HG03442 (cell line): ENCODE measurements around the gene SPAG17.

Source experiments
- ATAC-seq: cut with Tn5 transposase; IDR thresholded peaks from one replicate; pipeline ENCODE4 v1.9.1; 2021; ENCODE audit warnings: mild to moderate bottlenecking, moderate library complexity; ENCODE audit not compliant: unreplicated experiment

SPAG17 gene

DNA sequence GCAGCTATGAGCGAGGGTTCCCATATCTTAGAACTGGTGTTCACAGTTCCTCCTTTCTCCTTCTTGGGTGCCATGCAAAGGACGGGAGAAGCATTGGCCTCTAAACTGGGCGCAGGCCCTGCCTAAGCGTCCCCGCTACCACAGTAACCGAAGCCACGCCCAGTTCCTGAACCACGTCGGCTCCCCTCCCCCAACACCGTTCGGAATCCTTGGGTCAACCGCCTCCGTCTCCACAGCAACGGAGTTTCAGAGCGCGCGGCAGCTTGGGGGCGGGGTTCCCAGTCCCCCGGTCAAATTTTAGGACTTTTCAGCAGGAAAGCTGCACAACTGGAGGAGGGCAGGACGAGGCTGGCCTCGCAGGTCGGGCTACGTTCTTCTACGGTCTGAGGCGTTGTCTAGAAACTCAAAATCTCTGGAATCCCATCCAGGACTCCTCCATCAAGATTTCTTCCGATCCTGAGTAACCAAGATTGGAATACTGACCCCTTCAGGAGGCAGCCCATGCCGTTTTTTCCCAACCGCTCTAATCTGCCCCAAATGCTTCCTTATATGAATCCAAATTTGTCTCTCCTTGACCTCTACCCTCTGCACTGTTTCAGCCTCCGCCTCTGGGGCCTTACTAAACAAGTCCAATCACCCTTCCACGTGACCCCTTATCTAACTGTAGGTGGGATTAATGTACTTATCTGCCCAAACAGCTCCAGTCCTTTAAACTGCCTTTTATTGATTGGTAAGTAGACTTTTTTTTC lies at the start of gene SPAG17:
TSS of gene SPAG17 (minus strand) at position 145 of the 749 bp plus-strand sequence. CDS start at position 74, 71 bp downstream.
- ATAC-seq = no peak

DNA sequence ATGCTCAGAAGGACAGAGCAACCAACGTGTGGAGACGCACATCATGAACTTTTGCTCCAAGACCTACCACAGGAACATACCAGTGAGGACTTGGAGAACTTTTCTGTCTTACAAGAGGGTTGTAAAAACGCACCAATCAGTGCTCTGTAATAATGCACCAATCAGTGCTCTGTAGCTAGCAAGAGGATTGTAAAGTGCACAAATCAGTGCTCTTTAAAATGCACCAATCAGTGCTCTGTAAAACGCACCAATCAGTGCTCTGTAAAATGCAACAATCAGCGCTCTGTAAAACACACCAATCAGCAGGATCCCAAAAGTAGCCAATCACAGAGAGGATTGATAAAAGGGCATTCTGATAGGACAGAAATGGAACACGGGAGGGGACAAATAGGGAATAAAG lies 40.4 kb upstream of the SPAG17 start:
- ATAC-seq = no peak

- ATAC-seq = no peak
Observed at GRCh38 chr1:118223426-118223825, 38.4 kb upstream of the SPAG17 start.

DNA sequence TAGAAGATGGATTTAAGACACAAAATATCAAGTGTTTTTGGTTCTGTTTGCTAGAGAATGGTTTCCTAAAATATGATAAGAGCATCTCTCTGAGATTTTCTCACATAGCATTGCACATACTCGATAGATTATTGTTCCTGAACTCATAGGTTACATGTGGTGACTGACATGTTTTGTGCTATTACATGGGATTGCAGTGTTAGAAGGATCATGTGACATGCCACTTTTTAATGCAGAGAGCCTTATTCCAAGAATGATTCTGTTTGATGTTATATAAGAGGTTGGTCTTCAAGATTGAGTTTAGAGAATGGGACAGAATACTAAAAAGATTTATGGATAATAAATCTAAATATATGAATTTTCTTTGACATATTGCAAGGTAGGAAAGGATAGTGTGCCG lies 34.4 kb upstream of the SPAG17 start:
- ATAC-seq = no peak

DNA sequence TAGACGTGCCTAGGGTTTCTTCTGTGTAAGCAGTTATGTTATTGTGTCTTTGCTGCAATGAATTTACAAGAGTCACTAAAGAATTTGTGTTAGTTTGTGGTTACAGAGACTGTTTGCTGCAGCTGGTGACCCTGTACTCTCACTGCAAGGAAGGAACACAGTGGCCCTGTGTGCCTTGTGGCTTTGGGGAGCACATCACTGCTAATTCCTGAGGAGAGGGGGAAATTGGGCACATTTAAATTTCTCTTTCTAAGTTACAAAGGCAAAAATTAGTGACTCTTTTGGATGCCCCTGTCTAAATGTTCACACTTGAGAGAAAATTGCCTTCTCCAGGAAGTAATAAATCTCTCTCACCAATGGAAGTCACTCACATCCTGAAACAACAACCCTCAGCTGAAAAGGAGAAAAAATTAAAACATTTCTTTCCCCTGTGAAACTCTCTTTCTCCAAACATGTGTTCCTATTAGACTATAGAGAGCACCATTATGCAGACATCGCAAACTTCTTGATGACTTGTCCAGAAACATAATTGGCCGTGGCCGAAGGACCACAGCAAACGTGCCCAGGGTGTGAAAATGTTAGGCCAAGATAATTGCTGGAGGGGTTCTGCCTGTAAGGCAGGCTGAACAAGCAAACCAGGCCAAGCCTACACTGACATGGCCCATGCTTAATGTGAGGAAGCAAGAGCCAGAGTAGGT lies 32.3 kb upstream of the SPAG17 start:
- no peak for ATAC-seq

- ATAC-seq = no peak
Observed at GRCh38 chr1:118214866-118215265, 29.8 kb upstream of the SPAG17 start.

- ATAC-seq = no peak
Observed at GRCh38 chr1:118210723-118211110, 25.7 kb upstream of the SPAG17 start.

- ATAC-seq = no peak
Observed at GRCh38 chr1:118210051-118210722, 25.2 kb upstream of the SPAG17 start.

- no peak for ATAC-seq
Observed at GRCh38 chr1:118209648-118210047, 24.6 kb upstream of the SPAG17 start.

GRCh38 chr1:118206966-118207365 lies 21.9 kb upstream of the SPAG17 start:
- ATAC-seq = no peak

DNA sequence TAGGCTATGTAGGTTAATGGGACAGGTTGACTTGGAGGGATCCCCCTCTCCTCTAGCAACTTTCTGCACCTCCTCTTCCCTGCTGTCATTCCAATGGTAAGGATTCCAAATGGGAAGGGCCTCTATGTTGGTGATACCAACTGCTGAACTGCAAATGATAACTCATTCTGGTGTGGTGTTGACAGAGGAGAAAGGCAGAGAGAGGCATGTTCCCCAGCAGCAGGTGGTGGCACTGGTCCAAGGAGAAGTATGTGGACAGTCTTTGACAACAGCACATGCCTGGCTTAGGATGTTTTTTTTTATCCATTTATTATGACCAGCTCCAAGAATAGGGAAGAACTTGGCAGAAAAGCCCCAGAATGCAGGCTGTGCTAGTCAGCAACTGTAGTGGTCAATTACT lies 19.6 kb upstream of the SPAG17 start:
- no peak for ATAC-seq

DNA sequence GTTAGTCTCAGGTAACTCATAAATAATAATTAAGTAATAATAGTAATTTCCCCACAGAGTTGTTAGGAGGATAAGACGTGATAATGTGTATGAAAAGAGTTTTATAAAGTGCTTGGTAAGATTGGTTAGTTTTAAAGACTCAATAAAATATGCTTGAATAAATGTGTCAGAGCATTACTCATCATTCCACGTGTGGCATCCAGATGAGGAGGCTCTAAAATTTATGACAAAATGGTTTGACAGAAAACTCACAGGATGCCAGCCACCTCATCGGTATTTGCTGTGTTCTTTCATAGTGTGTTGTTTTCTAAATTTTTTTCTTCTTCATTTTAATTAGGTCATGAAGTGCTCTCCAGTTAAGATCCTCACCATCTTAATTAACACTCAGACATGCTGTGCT lies 19.1 kb upstream of the SPAG17 start:
- no peak for ATAC-seq

DNA sequence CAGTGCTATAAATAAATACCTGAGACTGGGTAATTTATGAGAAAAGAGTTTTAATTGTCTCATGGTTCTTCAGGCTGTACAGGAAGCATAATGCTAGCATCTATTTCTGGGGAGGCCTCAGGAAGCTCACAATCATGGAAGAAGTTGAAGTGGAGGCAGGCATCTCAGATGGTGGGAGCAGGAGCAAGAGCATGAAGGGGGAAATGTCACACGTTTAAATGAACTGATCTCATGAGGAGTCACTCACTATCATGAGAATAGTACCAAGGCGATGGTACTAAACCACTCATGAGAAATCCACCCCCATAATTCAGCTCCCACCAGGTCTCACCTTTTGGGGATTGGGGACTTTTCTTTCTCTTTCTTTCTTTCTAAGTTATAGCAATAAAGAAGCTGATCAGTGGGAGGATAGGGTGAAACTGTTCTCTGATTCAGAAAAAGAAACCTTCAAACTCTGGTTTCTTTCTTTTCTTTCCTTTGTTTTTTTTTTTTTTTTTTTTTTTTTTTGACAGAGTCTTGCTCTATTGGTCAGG lies 17.1 kb upstream of the SPAG17 start:
- no peak for ATAC-seq

GRCh38 chr1:118201524-118201923 lies 16.5 kb upstream of the SPAG17 start:
- ATAC-seq = peak; percentile 77

GRCh38 chr1:118200836-118201235 lies 15.8 kb upstream of the SPAG17 start:
- no peak for ATAC-seq

- ATAC-seq = no peak
Observed at GRCh38 chr1:118190561-118190960, 5.5 kb upstream of the SPAG17 start.

- no peak for ATAC-seq
Observed at GRCh38 chr1:118189564-118189963, 4.5 kb upstream of the SPAG17 start.

DNA sequence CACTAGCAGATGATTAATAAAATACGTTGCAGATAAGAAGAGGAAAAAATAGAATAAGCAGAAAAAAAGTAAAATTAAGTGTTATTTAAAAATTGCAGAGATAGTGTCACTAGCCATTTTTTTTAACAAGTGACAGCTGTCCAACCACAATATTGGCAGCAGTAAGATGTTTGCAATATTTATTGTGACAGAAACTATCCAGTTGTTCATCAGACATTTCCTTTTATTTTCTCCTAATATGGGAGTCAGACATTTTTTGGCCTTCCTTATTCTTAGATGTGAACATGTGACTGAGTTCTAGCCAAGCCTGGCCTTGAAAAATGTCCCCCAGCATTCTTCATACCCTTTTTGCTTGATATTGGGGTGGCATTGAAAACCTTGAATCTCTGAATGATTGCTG lies 3.4 kb upstream of the SPAG17 start:
- ATAC-seq = no peak

DNA sequence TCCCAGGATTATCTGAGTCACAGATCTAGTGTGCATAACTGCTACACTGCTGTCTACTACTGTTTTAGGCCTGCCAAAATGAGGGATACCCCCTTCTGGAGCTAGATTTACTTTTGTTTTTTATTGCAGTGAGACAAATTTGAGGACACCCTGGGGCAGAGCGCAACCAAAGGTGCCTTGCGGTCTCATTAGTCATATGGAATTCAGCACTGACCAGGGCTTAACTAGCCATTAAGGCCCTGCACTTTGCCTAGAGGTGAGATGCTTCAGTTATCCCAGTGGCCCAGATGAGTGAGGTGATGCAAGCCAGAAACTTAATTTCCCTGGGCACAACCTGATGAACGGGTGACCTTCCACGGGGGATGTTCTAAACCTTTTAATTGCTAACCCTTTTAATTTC lies 998 bp upstream of the SPAG17 start:
- ATAC-seq = no peak

GRCh38 chr1:118184739-118185083 lies 317 bp downstream of the SPAG17 start:
- ATAC-seq = no peak

DNA sequence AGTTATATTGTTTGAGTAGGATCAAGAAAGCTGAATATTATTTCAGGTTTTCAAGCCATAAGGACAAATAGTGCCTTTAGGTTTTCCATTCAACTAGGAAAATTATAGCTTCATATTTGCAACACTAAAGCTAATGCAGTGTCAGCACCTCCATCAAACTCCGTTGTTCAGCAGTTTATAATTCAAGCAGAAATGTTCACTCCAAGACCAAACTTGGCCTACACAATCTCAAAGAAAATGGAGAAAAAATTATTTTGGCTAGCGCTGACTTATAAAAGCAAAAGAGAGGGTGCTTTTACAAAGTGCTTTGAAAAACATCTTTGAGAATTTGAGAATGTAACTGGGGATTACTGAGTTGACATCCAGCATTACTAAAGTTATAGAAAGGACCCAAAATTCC lies 1.4 kb downstream of the SPAG17 start:
- no peak for ATAC-seq

DNA sequence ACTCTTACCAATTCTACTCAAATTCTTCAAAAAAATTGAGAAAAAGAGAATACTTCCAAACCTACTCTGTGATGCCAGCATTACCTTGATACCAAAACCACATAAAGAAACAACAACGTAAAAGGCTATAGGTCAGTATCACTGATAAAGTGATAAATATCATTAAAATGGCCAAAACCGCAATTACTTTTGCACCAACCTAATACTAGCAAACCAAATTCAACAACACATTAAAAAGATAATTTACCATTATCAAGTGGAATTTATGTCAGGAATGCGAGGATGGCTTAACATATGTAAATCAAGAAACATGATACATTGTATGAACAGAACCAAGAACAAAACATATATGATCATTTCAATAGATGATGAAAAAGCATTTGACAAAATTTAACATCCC lies 7.0 kb downstream of the SPAG17 start:
- no peak for ATAC-seq
